ENCODE measurements around the gene CACNA1C. TPM values are rescaled to one million over a fixed set of nuclear protein-coding genes. Genes with fewer than 3 reads are reported as not detected.

Gene CACNA1C
- total and polyA plus RNA-seq, 10 of the 15 experiments (the other 5 are each of a cell fraction or from before 2014, with no cell fraction given) = under 0.01 to 0.15 (median 0.09) TPM; not detected in 5

DNA sequence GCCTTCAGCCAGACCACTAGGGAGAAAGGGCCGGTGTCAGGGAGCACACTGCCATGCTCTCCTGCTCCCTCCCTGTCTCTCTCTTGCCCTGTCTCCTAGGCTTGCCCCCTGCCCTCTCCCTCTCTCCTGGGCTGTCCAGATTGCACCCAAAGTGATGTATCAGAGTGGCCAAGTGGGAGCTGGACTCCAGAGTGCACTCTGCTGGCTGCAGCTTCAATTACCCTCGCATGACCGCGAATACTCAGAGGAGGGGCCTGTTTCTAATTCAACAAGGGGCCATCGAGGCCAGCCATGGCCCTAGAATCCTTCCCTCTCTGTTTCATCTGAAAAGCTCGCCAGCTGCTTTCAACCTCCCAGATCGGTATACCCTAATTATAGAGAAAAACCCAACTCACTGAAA, 535.6 kb downstream of the CACNA1C start:
- ChIA-PET CTCF (no interaction called here), SMC1A (ENCODE audit: uncharacterized antibody, unreplicated experiment) (no interaction called here), POLR2A (no interaction called here), RAD21 (ENCODE audit: unreplicated experiment) (no interaction called here)
- in situ Hi-C loops (cut with MboI) (loop anchor here (10.0 kb wide), 2 partner anchors 534 to 944 kb away; partner anchors contain the start of gene CACNA1C), intact Hi-C loops (cut with micrococcal nuclease; ENCODE audit: unreplicated experiment) (loop anchor here (10.0 kb wide), 1 partner anchor 294 kb away; no protein-coding TSS in a partner anchor)
- H4K20me1 ChIP-seq (ENCODE audit: control insufficient read depth, insufficient read depth) = no peaks in the 10 kb centered on the region
- H2AFZ ChIP-seq (ENCODE audit: control insufficient read depth, low read depth, low read length) = no peak overlapping the region
- no peaks in the 10 kb centered on the region for H3K36me3 ChIP-seq (ENCODE audit: control insufficient read depth in 2 of 2, insufficient read depth in 2 of 2, low read length in 1 of 2)
- TF ChIP-seq KAT2A (conservative IDR thresholded peaks at IDR 0.05; ENCODE audit: control insufficient read depth, low read depth, low read length) (no peak), ETV6 (conservative IDR thresholded peaks at IDR 0.05 in 1 of 2, IDR thresholded peaks at IDR 0.05 in 1 of 2; ENCODE audit: borderline replicate concordance in 1 of 2, low read depth in 1 of 2) (no peak), IRF4 (IDR thresholded peaks at IDR 0.05; ENCODE audit: low read depth, low read length) (no peak), NBN (IDR thresholded peaks at IDR 0.05) (no peak), RUNX3 (IDR thresholded peaks at IDR 0.05; ENCODE audit: low read length) (no peak), NFIC (IDR thresholded peaks at IDR 0.05; ENCODE audit: low read depth, low read length) (no peak), TCF12 (IDR thresholded peaks at IDR 0.05; ENCODE audit: low read depth, low read length) (no peak), EZH2 (IDR thresholded peaks at IDR 0.05; ENCODE audit: borderline replicate concordance, control insufficient read depth, low read depth, low read length) (no peak), NFXL1 (IDR thresholded peaks at IDR 0.05; ENCODE audit: borderline replicate concordance) (no peak), YBX1 (IDR thresholded peaks at IDR 0.05) (no peak)
- no peaks in the 10 kb centered on the region for H3K4me1 ChIP-seq (ENCODE audit: control insufficient read depth, insufficient read depth, low read length)
- H3K9ac ChIP-seq (ENCODE audit: control insufficient read depth, insufficient read depth, low read length) = no peak overlapping the region
- H3K27ac ChIP-seq (ENCODE audit: control insufficient read depth, insufficient read depth) = no peak overlapping the region
- H3K4me2 ChIP-seq (ENCODE audit: control insufficient read depth, insufficient read depth) = no peak overlapping the region
- FAIRE-seq = no peak
- H3K9me3 ChIP-seq (replicated peaks; ENCODE audit: control insufficient read depth, insufficient read depth, low read length) = no peaks in the 10 kb centered on the region; the same call in 2 of the 3 replicates
- no peak for DNase-seq (ENCODE audit: low read depth, low spot score)
- H3K4me3 ChIP-seq = no peak overlapping the region
- 33% methylated on average over 7 of the region's 7 CpGs for WGBS (ENCODE audit: insufficient coverage, insufficient replicate concordance, low lambda C conversion rate, missing lambda C conversion rate)
- no TSS peak for BruUV-seq (replicated peaks)
- H3K79me2 ChIP-seq (ENCODE audit: control insufficient read depth, insufficient read depth, low read length) = no peaks in the 10 kb centered on the region
- H3K27me3 ChIP-seq (replicated peaks in 1 of 2; ENCODE audit: control insufficient read depth in 2 of 2, insufficient read depth in 2 of 2, low read length in 1 of 2) = peaks cover under 1 to 2% of the 10 kb centered on the region in 2 experiments; a peak in 3 of 4 replicates
- ATAC-seq = no peak

All from GM12878 (cell line).